ENCODE results near the gene NDST4. TPM values are rescaled to one million over a fixed set of nuclear protein-coding genes. Genes with fewer than 3 reads are reported as not detected.

NDST4 gene
- total RNA-seq, 1 experiment from 2014 or later: not detected

DNA sequence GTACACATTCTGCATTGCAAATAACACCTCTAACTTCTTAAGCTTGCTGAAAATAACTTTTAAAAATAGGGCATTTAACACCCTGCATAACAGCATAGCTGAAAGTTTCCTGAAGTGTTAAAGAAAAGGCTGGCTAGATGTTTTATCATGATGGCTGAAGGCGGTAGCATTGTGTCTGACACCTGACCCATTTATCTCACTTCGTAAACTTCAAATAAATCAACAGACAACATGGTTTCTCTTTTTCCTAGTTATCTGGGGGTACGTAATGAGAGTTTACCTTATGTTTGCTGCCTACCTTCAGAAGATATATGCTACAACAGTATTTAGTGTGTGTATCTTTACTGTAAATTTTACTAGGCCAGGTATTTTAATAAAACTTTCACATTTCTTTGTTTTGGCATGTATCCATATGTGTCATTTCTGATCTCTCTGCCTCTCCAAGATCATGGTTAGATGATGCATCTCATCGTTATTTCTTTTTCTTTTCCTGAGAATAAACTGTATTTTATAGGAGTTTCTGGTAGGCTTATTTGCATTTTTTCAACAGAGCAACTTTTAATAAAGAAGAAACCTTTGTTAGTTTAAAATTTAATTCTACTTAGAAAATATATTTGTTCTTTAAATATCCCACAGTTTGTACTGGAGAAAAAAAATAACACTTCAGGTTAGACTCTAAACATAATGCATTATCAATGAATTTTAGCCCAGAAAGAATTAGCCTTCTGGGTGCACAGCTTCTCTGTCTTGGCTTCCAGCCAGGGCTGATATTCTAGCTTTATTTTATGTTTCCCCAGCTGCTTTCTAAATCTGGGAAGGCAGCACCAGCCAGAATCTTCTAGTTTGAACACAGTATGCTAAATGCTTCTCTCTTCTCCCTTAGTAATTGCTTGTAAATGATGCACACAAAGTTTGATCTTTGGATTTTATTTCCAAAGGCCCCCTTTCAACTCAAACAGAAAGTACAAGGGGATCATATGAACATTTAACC is 2.9 kb downstream of the NDST4 start:
- ChIA-PET RAD21 (ENCODE audit: low non-redundant PET in 1 of 2, low total read pairs in 2 of 2, uncharacterized antibody in 2 of 2, unreplicated experiment in 2 of 2) (no interaction called here), CTCF (no interaction called here), POLR2A (no interaction called here)
- Histone ChIP-seq H3K9me3 (ENCODE audit: control insufficient read depth in 1 of 2, insufficient read depth in 1 of 2, low read depth in 1 of 2, low read length in 2 of 2) (no peaks in the 10 kb centered on the region), H3K9me2 (ENCODE audit: insufficient read depth) (no peaks in the 10 kb centered on the region), H3K27me3 (ENCODE audit: insufficient read depth, low read length) (no peaks in the 10 kb centered on the region), H3K27ac (ENCODE audit: low read depth, low read length) (no peak overlapping the region), H3K9ac (ENCODE audit: low read length) (no peak overlapping the region), H3K4me1 (ENCODE audit: control insufficient read depth in 1 of 2, insufficient read depth in 2 of 2, low read length in 2 of 2) (no peaks in the 10 kb centered on the region), H3K4me3 (replicated peaks in 1 of 2; ENCODE audit: low read depth in 1 of 2, low read length in 2 of 2) (no peak overlapping the region), H4K20me1 (ENCODE audit: insufficient read depth) (no peaks in the 10 kb centered on the region), H2AFZ (ENCODE audit: low read depth, low read length, poor library complexity, severe bottlenecking) (no peak overlapping the region), H3K36me3 (ENCODE audit: control insufficient read depth in 1 of 2, insufficient read depth in 2 of 2, low read length in 2 of 2) (no peaks in the 10 kb centered on the region), H3K4me2 (ENCODE audit: low read length) (no peak overlapping the region), H3K79me2 (ENCODE audit: insufficient read depth, low read length) (no peaks in the 10 kb centered on the region)
- DNase-seq (ENCODE audit: low read depth, low spot score): no peak
- TF ChIP-seq, protein P1, sequence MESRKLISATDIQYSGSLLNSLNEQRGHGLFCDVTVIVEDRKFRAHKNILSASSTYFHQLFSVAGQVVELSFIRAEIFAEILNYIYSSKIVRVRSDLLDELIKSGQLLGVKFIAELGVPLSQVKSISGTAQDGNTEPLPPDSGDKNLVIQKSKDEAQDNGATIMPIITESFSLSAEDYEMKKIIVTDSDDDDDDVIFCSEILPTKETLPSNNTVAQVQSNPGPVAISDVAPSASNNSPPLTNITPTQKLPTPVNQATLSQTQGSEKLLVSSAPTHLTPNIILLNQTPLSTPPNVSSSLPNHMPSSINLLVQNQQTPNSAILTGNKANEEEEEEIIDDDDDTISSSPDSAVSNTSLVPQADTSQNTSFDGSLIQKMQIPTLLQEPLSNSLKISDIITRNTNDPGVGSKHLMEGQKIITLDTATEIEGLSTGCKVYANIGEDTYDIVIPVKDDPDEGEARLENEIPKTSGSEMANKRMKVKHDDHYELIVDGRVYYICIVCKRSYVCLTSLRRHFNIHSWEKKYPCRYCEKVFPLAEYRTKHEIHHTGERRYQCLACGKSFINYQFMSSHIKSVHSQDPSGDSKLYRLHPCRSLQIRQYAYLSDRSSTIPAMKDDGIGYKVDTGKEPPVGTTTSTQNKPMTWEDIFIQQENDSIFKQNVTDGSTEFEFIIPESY (IDR thresholded peaks at IDR 0.05; ENCODE audit: extremely low read depth, insufficient replicate concordance, low read length): no peak
- TF ChIP-seq TCF7L2 (IDR thresholded peaks at IDR 0.05; ENCODE audit: borderline replicate concordance, extremely low read depth, insufficient read depth, insufficient read length) (no peak), EGR1 (IDR thresholded peaks at IDR 0.05; ENCODE audit: low read depth) (no peak), JUND (IDR thresholded peaks at IDR 0.05) (no peak), POLR2A (IDR thresholded peaks at IDR 0.05; ENCODE audit: borderline replicate concordance, extremely low read depth, insufficient read depth, insufficient read length) (no peak)
- TF ChIP-seq, protein P2, sequence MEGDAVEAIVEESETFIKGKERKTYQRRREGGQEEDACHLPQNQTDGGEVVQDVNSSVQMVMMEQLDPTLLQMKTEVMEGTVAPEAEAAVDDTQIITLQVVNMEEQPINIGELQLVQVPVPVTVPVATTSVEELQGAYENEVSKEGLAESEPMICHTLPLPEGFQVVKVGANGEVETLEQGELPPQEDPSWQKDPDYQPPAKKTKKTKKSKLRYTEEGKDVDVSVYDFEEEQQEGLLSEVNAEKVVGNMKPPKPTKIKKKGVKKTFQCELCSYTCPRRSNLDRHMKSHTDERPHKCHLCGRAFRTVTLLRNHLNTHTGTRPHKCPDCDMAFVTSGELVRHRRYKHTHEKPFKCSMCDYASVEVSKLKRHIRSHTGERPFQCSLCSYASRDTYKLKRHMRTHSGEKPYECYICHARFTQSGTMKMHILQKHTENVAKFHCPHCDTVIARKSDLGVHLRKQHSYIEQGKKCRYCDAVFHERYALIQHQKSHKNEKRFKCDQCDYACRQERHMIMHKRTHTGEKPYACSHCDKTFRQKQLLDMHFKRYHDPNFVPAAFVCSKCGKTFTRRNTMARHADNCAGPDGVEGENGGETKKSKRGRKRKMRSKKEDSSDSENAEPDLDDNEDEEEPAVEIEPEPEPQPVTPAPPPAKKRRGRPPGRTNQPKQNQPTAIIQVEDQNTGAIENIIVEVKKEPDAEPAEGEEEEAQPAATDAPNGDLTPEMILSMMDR (IDR thresholded peaks at IDR 0.05 in 2 of 3, conservative IDR thresholded peaks at IDR 0.05 in 1 of 3; ENCODE audit: borderline replicate concordance in 1 of 3, insufficient read depth in 1 of 3, low read depth in 2 of 3, low read length in 2 of 3): no peak
- no peak for ATAC-seq
- intact Hi-C loops (cut with micrococcal nuclease): no loop called here
- no TSS peak for BruUV-seq (replicated peaks)

All from HCT116 (cell line).